CD14-positive monocyte (primary cell): ENCODE data around the gene MSL2. TPM values are rescaled to one million over a fixed set of nuclear protein-coding genes. Genes with fewer than 3 reads are reported as not detected.
"Not testable (repeated sequence)": the region's sequence is repeated elsewhere in the genome, so short reads cannot be mapped to it uniquely, and the experiment has no call there.

ENCODE experiments used
- DNase-seq, 3 donors: peaks; one replicate each; pipeline ENCODE4 v3.0.0-alpha.2; 2011 to 2022
- H2AFZ ChIP-seq: 2 replicates; pipeline ENCODE4 v1.6.0; 2012; ENCODE audit warnings: mild to moderate bottlenecking, low read depth, low read length, inconsistent platforms; ENCODE audit not compliant: insufficient read depth, poor library complexity, severe bottlenecking
- H3K27ac ChIP-seq, 2 donors: 1 replicate in 1 of 2; 2 replicates in 1 of 2; pipeline ENCODE4 v1.5.1; 2012 to 2013; ENCODE audit warnings: low read length in 2 of 2, control low read depth in 1 of 2, inconsistent platforms in 1 of 2, low read depth in 1 of 2, mild to moderate bottlenecking in 1 of 2
- H3K27me3 ChIP-seq, 2 donors: one replicate each; pipeline versions ENCODE4 v1.6.0 to v1.6.1; 2011 to 2013; ENCODE audit warnings: low read length in 2 of 2; ENCODE audit not compliant: control insufficient read depth in 2 of 2, insufficient read depth in 2 of 2
- H3K36me3 ChIP-seq, 2 donors: replicated peaks in 1 of 2; 1 replicate in 1 of 2; 2 replicates in 1 of 2; pipeline versions ENCODE4 v1.5.1 to v1.6.1; 2012 to 2013; ENCODE audit warnings: low read length in 2 of 2, control low read depth in 1 of 2, inconsistent platforms in 1 of 2, mild to moderate bottlenecking in 1 of 2; ENCODE audit not compliant: insufficient read depth in 2 of 2, control insufficient read depth in 1 of 2
- H3K4me1 ChIP-seq, 2 donors: 1 replicate in 1 of 2; 2 replicates in 1 of 2; pipeline versions ENCODE4 v1.5.1 to v1.6.1; 2012 to 2013; ENCODE audit warnings: low read length in 2 of 2, control low read depth in 1 of 2, inconsistent platforms in 1 of 2, mild to moderate bottlenecking in 1 of 2, moderate library complexity in 1 of 2; ENCODE audit not compliant: insufficient read depth in 2 of 2, control insufficient read depth in 1 of 2
- H3K4me2 ChIP-seq: replicated peaks from 2 replicates; pipeline ENCODE3; 2012; ENCODE audit warnings: low read length, moderate library complexity, mild to moderate bottlenecking; ENCODE audit not compliant: poor library complexity, severe bottlenecking; ENCODE audit errors: extremely low read depth
- H3K4me3 ChIP-seq, 3 experiments: fragments of 200-600 bp in 1 of 3; sonication (generic) in 1 of 3; replicated peaks in 1 of 3; 1 replicate in 2 of 3; 2 replicates in 1 of 3; pipeline ENCODE4 v1.5.1; 2011 to 2013; ENCODE audit warnings: low read length in 3 of 3, mild to moderate bottlenecking in 3 of 3, control low read depth in 2 of 3, low read depth in 2 of 3, inconsistent platforms in 1 of 3, moderate library complexity in 1 of 3
- H3K79me2 ChIP-seq: 2 replicates; pipeline ENCODE4 v1.6.0; 2012; ENCODE audit warnings: mild to moderate bottlenecking, control low read depth, inconsistent platforms, low read length, moderate library complexity; ENCODE audit not compliant: insufficient read depth
- H3K9ac ChIP-seq: 2 replicates; pipeline ENCODE4 v1.6.0; 2017; ENCODE audit warnings: low read length, mild to moderate bottlenecking; ENCODE audit not compliant: insufficient read depth, poor library complexity, severe bottlenecking
- H3K9me3 ChIP-seq, 2 donors: replicated peaks in 1 of 2; 1 replicate in 1 of 2; 2 replicates in 1 of 2; pipeline versions ENCODE4 v1.5.1 to v1.6.1; 2012 to 2013; ENCODE audit warnings: low read length in 2 of 2, control low read depth in 1 of 2; ENCODE audit not compliant: control insufficient read depth in 1 of 2, insufficient read depth in 1 of 2
- H4K20me1 ChIP-seq: 2 replicates; pipeline ENCODE4 v1.6.0; 2012; ENCODE audit warnings: mild to moderate bottlenecking, low read length, control low read depth, moderate library complexity; ENCODE audit not compliant: insufficient read depth
- H3K27ac Mint-ChIP-seq, 7 donors: one replicate each; pipeline ENCODE4 v1.8.0; 2020; ENCODE audit warnings: mild to moderate bottlenecking in 7 of 7, mixed read lengths in 7 of 7, moderate library complexity in 6 of 7, inconsistent platforms in 2 of 7
- H3K27me3 Mint-ChIP-seq, 3 donors: one replicate each; pipeline ENCODE4 v1.8.0; 2021 to 2022; ENCODE audit warnings: low read depth in 3 of 3, mild to moderate bottlenecking in 3 of 3, mixed read lengths in 3 of 3, moderate library complexity in 3 of 3, inconsistent platforms in 1 of 3
- H3K36me3 Mint-ChIP-seq, 2 donors: one replicate each; pipeline ENCODE4 v1.8.0; 2020; ENCODE audit warnings: mixed read lengths in 2 of 2, inconsistent platforms in 1 of 2, mild to moderate bottlenecking in 1 of 2
- H3K4me1 Mint-ChIP-seq: one replicate; pipeline ENCODE4 v1.8.0; 2020; ENCODE audit warnings: mild to moderate bottlenecking, mixed read lengths
- H3K4me3 Mint-ChIP-seq, 2 donors: one replicate each; pipeline ENCODE4 v1.8.0; 2020; ENCODE audit warnings: mild to moderate bottlenecking in 2 of 2, mixed read lengths in 2 of 2, moderate library complexity in 1 of 2
- H3K9me3 Mint-ChIP-seq, 7 donors: one replicate each; pipeline ENCODE4 v1.8.0; 2020 to 2022; ENCODE audit warnings: mixed read lengths in 7 of 7, mild to moderate bottlenecking in 6 of 7, moderate library complexity in 6 of 7, inconsistent platforms in 2 of 7
- WGBS: methylation state at CpG from one replicate; pipeline ENCODE4 v1.1.5; 2013; ENCODE audit warnings: missing lambda C conversion rate; ENCODE audit not compliant: insufficient coverage; 5-methylcytosine and 5-hydroxymethylcytosine counted together
- intact Hi-C, 2 donors: fragments of 100-400 bp; cut with micrococcal nuclease; formaldehyde crosslinking; loops; one replicate each; pipeline versions ENCODE4 v1.15.0 to v1.15.1; 2023
- polyA plus RNA-seq, 3 donors: library from polyadenylated mRNA; depleted of rRNA in 1 of 3; unstranded in 2 of 3; stranded (reverse) in 1 of 3; fragments of 300-500 nt in 2 of 3; fragments of >200 nt in 1 of 3; fragmentation: Illumina TruSeq in 2 of 3; gene quantifications; 1 replicate in 2 of 3; 2 replicates in 1 of 3; pipeline ENCODE4 v1.2.3, GENCODE V29; 2012 to 2021
- TF ChIP-seq, protein P1 (sequence below): fragments of 200-600 bp; IDR thresholded peaks from one replicate; pipeline ENCODE4 v1.8.0; 2022; ENCODE audit warnings: antibody characterized with exemption, mild to moderate bottlenecking

Gene MSL2
- polyA plus RNA-seq, 3 donors: 13.3 to 25.5 (median 15.9) TPM

DNA sequence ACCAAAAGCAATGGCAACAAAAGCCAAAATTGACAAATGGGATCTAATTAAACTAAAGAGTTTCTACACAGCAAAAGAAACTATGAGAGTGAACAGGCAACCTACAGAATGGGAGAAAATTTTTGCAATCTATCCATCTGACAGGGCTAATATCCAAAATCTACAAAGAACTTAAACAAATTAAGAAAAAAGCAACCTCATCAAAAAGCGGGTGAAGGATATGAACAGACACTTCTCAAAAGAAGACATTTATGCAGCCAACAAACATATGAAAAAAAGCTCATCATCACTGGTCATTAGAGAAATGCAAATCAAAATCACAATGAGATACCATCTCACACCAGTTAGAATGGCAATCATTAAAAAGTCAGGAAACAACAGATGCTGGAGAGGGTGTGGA lies 76.8 kb downstream of the MSL2 start:
- H3K27me3 Mint-ChIP-seq: not testable (repeated sequence)

DNA sequence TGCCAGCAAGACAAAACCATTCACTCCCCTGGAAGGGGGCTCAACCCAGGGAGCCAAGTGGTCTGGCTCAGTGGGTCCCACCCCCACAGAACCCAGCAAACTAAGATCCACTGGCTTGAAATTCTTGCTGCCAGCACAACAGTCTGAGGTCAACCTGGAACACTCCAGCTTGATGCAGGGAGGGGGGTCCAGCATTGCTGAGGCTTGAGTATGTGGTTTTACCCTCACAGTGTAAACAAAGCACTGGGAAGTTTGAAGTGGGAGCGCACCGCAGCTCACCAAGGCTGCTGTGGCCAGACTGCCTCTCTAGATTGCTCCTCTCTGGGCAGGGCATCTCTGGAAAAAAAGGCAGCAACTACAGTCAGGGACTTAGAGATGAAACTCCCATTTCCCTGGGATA lies 81.7 kb downstream of the MSL2 start:
- no peak overlapping the region for H2AFZ ChIP-seq
- H3K4me3 ChIP-seq: no peak overlapping the region
- peaks cover 4 to 22% (median 10%) of the 10 kb centered on the region in 7 donors for H3K9me3 Mint-ChIP-seq
- no peaks in the 10 kb centered on the region for H3K27me3 Mint-ChIP-seq
- no peaks in the 10 kb centered on the region for H3K4me1 ChIP-seq
- no peaks in the 10 kb centered on the region for H3K36me3 ChIP-seq
- DNase-seq: no peak
- H3K36me3 Mint-ChIP-seq: no peaks in the 10 kb centered on the region
- no peak overlapping the region for H3K4me2 ChIP-seq
- no peaks in the 10 kb centered on the region for H3K9me3 ChIP-seq
- no peaks in the 10 kb centered on the region for H3K4me1 Mint-ChIP-seq
- H3K9ac ChIP-seq: no peak overlapping the region
- no peak overlapping the region for H3K4me3 Mint-ChIP-seq
- intact Hi-C loops: no loop called here
- H3K27ac Mint-ChIP-seq: no peak overlapping the region
- no peak overlapping the region for H3K27ac ChIP-seq
- no peaks in the 10 kb centered on the region for H3K27me3 ChIP-seq
- 100% methylated on average over 2 of the region's 2 CpGs for WGBS
- H4K20me1 ChIP-seq: no peaks in the 10 kb centered on the region
- TF ChIP-seq, protein P1, sequence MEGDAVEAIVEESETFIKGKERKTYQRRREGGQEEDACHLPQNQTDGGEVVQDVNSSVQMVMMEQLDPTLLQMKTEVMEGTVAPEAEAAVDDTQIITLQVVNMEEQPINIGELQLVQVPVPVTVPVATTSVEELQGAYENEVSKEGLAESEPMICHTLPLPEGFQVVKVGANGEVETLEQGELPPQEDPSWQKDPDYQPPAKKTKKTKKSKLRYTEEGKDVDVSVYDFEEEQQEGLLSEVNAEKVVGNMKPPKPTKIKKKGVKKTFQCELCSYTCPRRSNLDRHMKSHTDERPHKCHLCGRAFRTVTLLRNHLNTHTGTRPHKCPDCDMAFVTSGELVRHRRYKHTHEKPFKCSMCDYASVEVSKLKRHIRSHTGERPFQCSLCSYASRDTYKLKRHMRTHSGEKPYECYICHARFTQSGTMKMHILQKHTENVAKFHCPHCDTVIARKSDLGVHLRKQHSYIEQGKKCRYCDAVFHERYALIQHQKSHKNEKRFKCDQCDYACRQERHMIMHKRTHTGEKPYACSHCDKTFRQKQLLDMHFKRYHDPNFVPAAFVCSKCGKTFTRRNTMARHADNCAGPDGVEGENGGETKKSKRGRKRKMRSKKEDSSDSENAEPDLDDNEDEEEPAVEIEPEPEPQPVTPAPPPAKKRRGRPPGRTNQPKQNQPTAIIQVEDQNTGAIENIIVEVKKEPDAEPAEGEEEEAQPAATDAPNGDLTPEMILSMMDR: no peak
- no peaks in the 10 kb centered on the region for H3K79me2 ChIP-seq

More for the DNA sequence above, 76.8 kb downstream of the MSL2 start:
- intact Hi-C loops, H3K36me3 Mint-ChIP-seq, H3K36me3 ChIP-seq, H3K4me1 Mint-ChIP-seq, H3K27ac ChIP-seq, H3K27ac Mint-ChIP-seq, H2AFZ ChIP-seq, H3K4me3 ChIP-seq, H3K79me2 ChIP-seq, DNase-seq, H3K4me3 Mint-ChIP-seq, H3K4me2 ChIP-seq, H3K4me1 ChIP-seq, H4K20me1 ChIP-seq, H3K27me3 ChIP-seq, H3K9me3 ChIP-seq, H3K9ac ChIP-seq: not testable (repeated sequence)
- no CpG with 5 or more reads among the region's 1 CpG for WGBS
- H3K9me3 Mint-ChIP-seq: peaks cover 4 to 24% (median 10%) of the 10 kb centered on the region in 7 donors
